ENCODE data around the gene MRPL12. TPM values are rescaled to one million over a fixed set of nuclear protein-coding genes. Genes with fewer than 3 reads are reported as not detected.

MRPL12 gene
- total and polyA plus RNA-seq, 2 of the 13 experiments (the other 11 are each of a cell fraction or from before 2014, with no cell fraction given), result 39.1 to 94.1 TPM

- no peak for TF ChIP-seq IRF2 (CRISPR knock-in tag; IDR thresholded peaks at IDR 0.05)
Measured at GRCh38 chr17:81722184-81723120, 19.3 kb downstream of the MRPL12 start (continued).

- H3K4me1 ChIP-seq (ENCODE audit: insufficient read depth, low read length), result peaks cover 42% of the 10 kb centered on the region
- no peak overlapping the region for H3K27ac ChIP-seq (ENCODE audit: extremely low read length, insufficient read depth, low read length)
- TSS peak; percentile 45 for BruUV-seq (replicated peaks)
- no peaks in the 10 kb centered on the region for H3K79me2 ChIP-seq (ENCODE audit: insufficient read depth, low read length)
- ChIA-PET CTCF (ENCODE audit: low intra/inter-chr PET ratio, low total read pairs) (no interaction called here), POLR2A (interaction anchor here (1.0 to 5.8 kb wide), 4 partner anchors 10 to 57 kb away, joined by 3 to 72 read pairs (median 8); partner anchors contain the start of genes CCDC137, MRPL12 and SLC25A10)
- H3K27me3 ChIP-seq (ENCODE audit: control insufficient read depth in 1 of 2, insufficient read depth in 2 of 2, low read length in 2 of 2), result no peaks in the 10 kb centered on the region
- DNase-seq (ENCODE audit: low spot score) (no peak), FAIRE-seq (peak; percentile 84), ATAC-seq (no peak)
- WGBS (ENCODE audit: low lambda C conversion rate), result 27% methylated on average over 12 of the region's 12 CpGs
- intact Hi-C loops (cut with micrococcal nuclease; ENCODE audit: unreplicated experiment) (no loop called here), in situ Hi-C loops (cut with HindIII; ENCODE audit: extremely low pct_ligation_motif_present, low pct_unique_long_range_greater_than_20kb) (no loop called here)
- H4K20me1 ChIP-seq (ENCODE audit: insufficient read depth, low read length), result no peaks in the 10 kb centered on the region
- no peak overlapping the region for H3K9ac ChIP-seq (ENCODE audit: insufficient read depth, low read depth, low read length)
- no peaks in the 10 kb centered on the region for H3K9me3 ChIP-seq (ENCODE audit: low read length)
- H3K4me3 ChIP-seq (replicated peaks in 1 of 3; ENCODE audit: insufficient read depth in 1 of 3, low read depth in 2 of 3, low read length in 3 of 3), result no peak overlapping the region
- peaks cover 1 to 9% of the 10 kb centered on the region in 2 experiments; a peak in 3 of 5 replicates for H3K36me3 ChIP-seq (replicated peaks in 1 of 2; ENCODE audit: control insufficient read depth in 1 of 2, insufficient read depth in 2 of 2, low read length in 2 of 2)
- H2AFZ ChIP-seq (ENCODE audit: low read length), result no peak overlapping the region
- H3K4me2 ChIP-seq (ENCODE audit: low read depth, low read length), result peak overlapping the region; percentile 22
- TF ChIP-seq ZFYVE20 (CRISPR knock-in tag; IDR thresholded peaks at IDR 0.05; ENCODE audit: borderline replicate concordance, low read depth), result 0 out of 2 replicates have a peak, but pooled peaks have one; percentile 41
- peak; percentile 95 for TF ChIP-seq ZNF121 (CRISPR knock-in tag; IDR thresholded peaks at IDR 0.05)
- TF ChIP-seq ZNF225 (CRISPR knock-in tag; IDR thresholded peaks at IDR 0.05), result no peak
- TF ChIP-seq ZNF343 (CRISPR knock-in tag; IDR thresholded peaks at IDR 0.05), result no peak
- no peak for TF ChIP-seq ZNF543 (CRISPR knock-in tag; IDR thresholded peaks at IDR 0.05)
- peak; percentile 51; the same call in 1 of the 2 replicates for TF ChIP-seq AKAP8 (CRISPR knock-in tag; IDR thresholded peaks at IDR 0.05)
- TF ChIP-seq KDM2A (CRISPR knock-in tag; IDR thresholded peaks at IDR 0.05; ENCODE audit: borderline replicate concordance, low read depth), result peak; percentile 76
- 0 out of 2 replicates have a peak, but pooled peaks have one; percentile 27 for TF ChIP-seq HDAC2 (CRISPR knock-in tag; IDR thresholded peaks at IDR 0.05)
- no peak for TF ChIP-seq ESRRA (CRISPR knock-in tag; IDR thresholded peaks at IDR 0.05; ENCODE audit: low read depth)
- TF ChIP-seq ZNF501 (CRISPR knock-in tag; IDR thresholded peaks at IDR 0.05), result 0 out of 2 replicates have a peak, but pooled peaks have one; percentile 23
- no peak for TF ChIP-seq ELF1 (CRISPR knock-in tag; IDR thresholded peaks at IDR 0.05)
- TF ChIP-seq CHCHD3 (CRISPR knock-in tag; IDR thresholded peaks at IDR 0.05), result 0 out of 2 replicates have a peak, but pooled peaks have one; percentile 58
- no peak for TF ChIP-seq ZNF547 (CRISPR knock-in tag; IDR thresholded peaks at IDR 0.05)
- TF ChIP-seq ZNF230 (CRISPR knock-in tag; IDR thresholded peaks at IDR 0.05), result peak; percentile 10; the same call in 1 of the 2 replicates
- TF ChIP-seq ZNF75D (CRISPR knock-in tag; IDR thresholded peaks at IDR 0.05; ENCODE audit: borderline replicate concordance), result no peak
- TF ChIP-seq ZNF142 (CRISPR knock-in tag; IDR thresholded peaks at IDR 0.05), result 0 out of 2 replicates have a peak, but pooled peaks have one; percentile 63
Measured at GRCh38 chr17:81723651-81724209, 20.6 kb downstream of the MRPL12 start.

All from HepG2 (cell line).